Upper lobe of left lung (tissue), 6 donors: ENCODE data around the gene PNPT1. TPM values are rescaled to one million over a fixed set of nuclear protein-coding genes. Genes with fewer than 3 reads are reported as not detected.

ENCODE experiments used
- ATAC-seq, 2 donors: fragments of 200-7000 bp; cut with Tn5 transposase; one replicate each; pipeline ENCODE4 v1.9.1; 2022; ENCODE audit warnings: mild to moderate bottlenecking in 2 of 2, moderate library complexity in 2 of 2; ENCODE audit not compliant: low FRiP score in 2 of 2
- DNase-seq, 2 donors: peaks; one replicate each; pipeline ENCODE4 v3.0.0-alpha.2; 2019 to 2020
- H3K27ac ChIP-seq, 4 donors: fragments of 200-600 bp; sonication (generic); one replicate each; pipeline ENCODE4 v1.5.1; 2016 to 2019
- H3K27me3 ChIP-seq, 4 donors: fragments of 200-600 bp; sonication (generic); one replicate each; pipeline ENCODE4 v1.5.1; 2017 to 2019
- H3K36me3 ChIP-seq, 4 donors: fragments of 200-600 bp; sonication (generic); one replicate each; pipeline ENCODE4 v1.5.1; 2016 to 2019
- H3K4me1 ChIP-seq, 4 donors: fragments of 200-600 bp; sonication (generic); one replicate each; pipeline ENCODE4 v1.5.1; 2018 to 2019
- H3K4me3 ChIP-seq, 4 donors: fragments of 200-600 bp; sonication (generic); one replicate each; pipeline ENCODE4 v1.5.1; 2017 to 2019; ENCODE audit warnings: mild to moderate bottlenecking in 2 of 4, moderate library complexity in 1 of 4
- H3K9me3 ChIP-seq, 4 donors: fragments of 200-600 bp; sonication (generic); one replicate each; pipeline ENCODE4 v1.5.1; 2018 to 2019
- CTCF ChIP-seq, 6 experiments: fragments of 450-650 bp in 4 of 6; fragments of 200-600 bp in 2 of 6; sonication (generic) in 2 of 6; IDR thresholded peaks; one replicate each; pipeline ENCODE4 v1.5.1; 2016 to 2019; ENCODE audit warnings: antibody characterized with exemption in 6 of 6
- EP300 ChIP-seq, 4 donors: sonication (generic); formaldehyde crosslinking; IDR thresholded peaks; one replicate each; pipeline ENCODE4 v1.5.1; 2017; ENCODE audit warnings: antibody characterized with exemption in 4 of 4, control low read depth in 2 of 4
- POLR2A ChIP-seq, 4 donors: fragments of 450-650 bp; IDR thresholded peaks; one replicate each; pipeline ENCODE4 v1.5.1; 2016 to 2017; ENCODE audit warnings: antibody characterized with exemption in 4 of 4, mild to moderate bottlenecking in 2 of 4
- POLR2AphosphoS5 ChIP-seq, 2 donors: sonication (generic); formaldehyde crosslinking; IDR thresholded peaks; one replicate each; pipeline ENCODE4 v1.5.1; 2017; ENCODE audit warnings: antibody characterized with exemption in 2 of 2
- WGBS, 2 donors: methylation state at CpG; one replicate each; pipeline ENCODE4 v1.1.5; 2017 to 2018; 5-methylcytosine and 5-hydroxymethylcytosine counted together
- total RNA-seq, 6 donors: library from RNA; depleted of rRNA in 4 of 6; stranded (reverse); fragments of >200 nt in 4 of 6; gene quantifications; one replicate each; pipeline versions ENCODE4 v1.1.0 to v1.2.1, GENCODE V29; 2016 to 2021
- donor health status: DM: no; HTN: no; CAD: no; lungs with moderate emphysema.
- donor health status: DM: no; HTN: yes; CAD: no; lungs with severe emphysema.

The PNPT1 gene
- total RNA-seq, 6 donors from 2014 or later: 12.6 to 23.3 (median 15.1) TPM

- H3K4me1 ChIP-seq: peaks cover 0 to 8% (median 4%) of the 10 kb centered on the region in 4 donors
- H3K27me3 ChIP-seq: no peaks in the 10 kb centered on the region
- peaks cover 0 to 16% (median 3%) of the 10 kb centered on the region in 4 donors for H3K36me3 ChIP-seq
- ATAC-seq (no peak), DNase-seq (no peak)
- TF ChIP-seq CTCF (IDR thresholded peaks at IDR 0.05): no peak
- no peak for TF ChIP-seq POLR2A (IDR thresholded peaks at IDR 0.05)
- no peak for TF ChIP-seq EP300 (IDR thresholded peaks at IDR 0.05)
- no peak for TF ChIP-seq POLR2AphosphoS5 (IDR thresholded peaks at IDR 0.05)
- no peak overlapping the region for H3K4me3 ChIP-seq
- H3K27ac ChIP-seq: no peak overlapping the region
- WGBS, 2 donors: 89 to 92% methylated on average over 1 of the region's 1 CpG
- H3K9me3 ChIP-seq: no peaks in the 10 kb centered on the region
These were observed 65.7 kb downstream of the PNPT1 start for GRCh38 chr2:55627915-55628314.

GRCh38 chr2:55621802-55622201, 71.8 kb downstream of the PNPT1 start:
- Histone ChIP-seq H3K9me3 (no peaks in the 10 kb centered on the region), H3K36me3 (peaks cover 0 to 11% (median 4%) of the 10 kb centered on the region in 4 donors), H3K27ac (no peak overlapping the region), H3K27me3 (no peaks in the 10 kb centered on the region), H3K4me1 (peaks cover 17 to 46% (median 33%) of the 10 kb centered on the region in 4 donors), H3K4me3 (no peak overlapping the region)
- TF ChIP-seq EP300 (IDR thresholded peaks at IDR 0.05) (no peak), CTCF (IDR thresholded peaks at IDR 0.05) (no peak), POLR2A (IDR thresholded peaks at IDR 0.05) (no peak), POLR2AphosphoS5 (IDR thresholded peaks at IDR 0.05) (no peak)
- 79 to 92% methylated on average over 3 to 7 of the region's 7 CpGs for WGBS, 2 donors
- ATAC-seq (no peak), DNase-seq (no peak)

GRCh38 chr2:55620123-55620779, 73.4 kb downstream of the PNPT1 start:
- TF ChIP-seq POLR2AphosphoS5 (IDR thresholded peaks at IDR 0.05): no peak
- peak in 2 of 6 experiments; percentile 23 for TF ChIP-seq CTCF (IDR thresholded peaks at IDR 0.05)
- TF ChIP-seq POLR2A (IDR thresholded peaks at IDR 0.05): no peak
- DNase-seq (no peak), ATAC-seq (no peak)
- Histone ChIP-seq H3K36me3 (peaks cover 0 to 8% (median 1%) of the 10 kb centered on the region in 4 donors), H3K27me3 (no peaks in the 10 kb centered on the region), H3K4me1 (peaks cover 21 to 59% (median 42%) of the 10 kb centered on the region in 4 donors), H3K9me3 (no peaks in the 10 kb centered on the region), H3K27ac (no peak overlapping the region), H3K4me3 (peak overlapping the region in 1 of 4 donors; percentile 13)
- 71 to 84% methylated on average over 3 of the region's 3 CpGs for whole genome bisulfite sequencing, 2 donors

- DNase-seq (peak in 1 of 2 donors; percentile 60), ATAC-seq (peak; percentile 54 to 69)
- H3K36me3 ChIP-seq: peaks cover 0 to 25% (median 5%) of the 10 kb centered on the region in 4 donors
- no peaks in the 10 kb centered on the region for H3K27me3 ChIP-seq
- peak; percentile 16 to 66 for TF ChIP-seq POLR2AphosphoS5 (IDR thresholded peaks at IDR 0.05)
- no peak for TF ChIP-seq EP300 (IDR thresholded peaks at IDR 0.05)
- TF ChIP-seq POLR2A (IDR thresholded peaks at IDR 0.05): peak in 2 of 4 donors; percentile 26 to 33
- peak overlapping the region; percentile 96 to 99 (median 98) for H3K27ac ChIP-seq
- no peaks in the 10 kb centered on the region for H3K9me3 ChIP-seq
- 0 to 1% methylated on average over 32 of the region's 32 CpGs for WGBS, 2 donors
- H3K4me1 ChIP-seq: peaks cover 31 to 62% (median 43%) of the 10 kb centered on the region in 4 donors
- H3K4me3 ChIP-seq: peak overlapping the region; percentile 76 to 95 (median 94)
These were observed 75.2 kb downstream of the PNPT1 start for GRCh38 chr2:55618275-55619055.

- Histone ChIP-seq H3K27ac (peak overlapping the region; percentile 96 to 99 (median 98)), H3K4me1 (peaks cover 31 to 57% (median 43%) of the 10 kb centered on the region in 4 donors)
These were observed 75.7 kb downstream of the PNPT1 start for GRCh38 chr2:55618025-55618274.

More at GRCh38 chr2:55618025-55618274, 75.7 kb downstream of the PNPT1 start:
- WGBS, 2 donors: 0 to 1% methylated on average over 10 of the region's 10 CpGs
- TF ChIP-seq CTCF (IDR thresholded peaks at IDR 0.05): no peak
- TF ChIP-seq EP300 (IDR thresholded peaks at IDR 0.05): peak in 1 of 4 donors; percentile 17
- no peak for TF ChIP-seq POLR2AphosphoS5 (IDR thresholded peaks at IDR 0.05)
- peak in 1 of 4 donors; percentile 50 for TF ChIP-seq POLR2A (IDR thresholded peaks at IDR 0.05)
- peak overlapping the region; percentile 76 to 95 (median 94) for H3K4me3 ChIP-seq
- peaks cover 0 to 25% (median 5%) of the 10 kb centered on the region in 4 donors for H3K36me3 ChIP-seq
- DNase-seq: no peak
- ATAC-seq: no peak
- no peaks in the 10 kb centered on the region for H3K27me3 ChIP-seq
- no peaks in the 10 kb centered on the region for H3K9me3 ChIP-seq
